AG10803 (cell line): ENCODE data around the gene EIF3D.
A peak's percentile ranks its signal among the peaks of the same experiment; 100 is the strongest.

Source experiments
- DNase-seq: peaks from one replicate; pipeline ENCODE4 v3.0.0; 2010; ENCODE audit warnings: low read depth
- H3K4me3 ChIP-seq: 2 replicates; pipeline ENCODE4 v1.5.1; 2011; ENCODE audit warnings: mild to moderate bottlenecking, low read length, control low read depth
- CTCF ChIP-seq: conservative IDR thresholded peaks from 2 replicates; pipeline ENCODE4 v1.5.1; 2011; ENCODE audit warnings: mild to moderate bottlenecking, low read length, control low read depth, inconsistent platforms

The EIF3D gene

DNA sequence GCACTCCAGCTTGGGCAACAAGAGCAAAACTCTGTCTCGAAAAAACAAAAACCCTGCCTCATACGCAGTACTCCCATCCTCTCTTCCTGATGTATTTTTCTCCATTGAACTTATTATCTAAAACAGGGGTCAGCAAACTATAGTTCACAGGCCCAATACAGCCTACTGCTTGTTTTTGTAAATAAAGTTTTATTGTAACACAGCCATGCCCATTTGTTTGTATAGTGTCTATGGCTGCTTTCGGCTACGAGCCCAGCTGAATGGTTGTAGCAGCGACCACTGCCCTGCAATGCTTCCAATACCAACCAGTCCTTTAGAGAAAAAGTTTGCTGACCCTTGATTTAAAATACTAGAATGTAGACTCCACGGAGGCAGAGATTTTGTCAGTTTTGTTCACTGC, 53.6 kb downstream of the EIF3D start:
- no peak overlapping the region for H3K4me3 ChIP-seq
- TF ChIP-seq CTCF: no peak
- DNase-seq: no peak

DNA sequence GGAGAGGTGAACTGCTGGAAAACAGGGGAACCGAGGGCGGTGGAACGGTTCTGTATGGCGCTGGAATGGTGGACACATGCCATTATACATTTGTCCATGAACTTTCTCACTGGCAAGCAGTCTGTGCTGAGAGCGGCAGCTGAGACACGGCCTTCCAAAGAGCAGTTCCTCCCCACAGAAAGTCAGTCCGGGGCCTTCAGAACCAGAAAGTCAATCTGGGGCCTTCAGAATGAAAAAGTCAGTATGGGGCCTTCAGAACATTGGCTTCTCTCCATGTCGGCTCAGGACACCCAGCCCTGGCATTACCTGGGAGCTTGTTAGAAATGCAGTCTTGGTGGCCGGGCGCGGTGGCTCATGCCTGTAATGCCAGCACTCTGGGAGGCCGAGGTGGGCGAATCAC, 56.3 kb downstream of the EIF3D start:
- no peak for DNase-seq
- no peak for TF ChIP-seq CTCF
- no peak overlapping the region for H3K4me3 ChIP-seq

- peak; percentile 80 for DNase-seq
- no peak overlapping the region for H3K4me3 ChIP-seq
- no peak for TF ChIP-seq CTCF
Measured at GRCh38 chr22:36471341-36471821, 57.6 kb downstream of the EIF3D start.

- no peak overlapping the region for H3K4me3 ChIP-seq
- peak; percentile 35 for DNase-seq
- no peak for TF ChIP-seq CTCF
Measured at GRCh38 chr22:36470994-36471331, 58.0 kb downstream of the EIF3D start.

GRCh38 chr22:36470162-36470993, 58.6 kb downstream of the EIF3D start:
- DNase-seq: peak; percentile 86
- peak; percentile 98 for TF ChIP-seq CTCF
- H3K4me3 ChIP-seq: no peak overlapping the region

DNA sequence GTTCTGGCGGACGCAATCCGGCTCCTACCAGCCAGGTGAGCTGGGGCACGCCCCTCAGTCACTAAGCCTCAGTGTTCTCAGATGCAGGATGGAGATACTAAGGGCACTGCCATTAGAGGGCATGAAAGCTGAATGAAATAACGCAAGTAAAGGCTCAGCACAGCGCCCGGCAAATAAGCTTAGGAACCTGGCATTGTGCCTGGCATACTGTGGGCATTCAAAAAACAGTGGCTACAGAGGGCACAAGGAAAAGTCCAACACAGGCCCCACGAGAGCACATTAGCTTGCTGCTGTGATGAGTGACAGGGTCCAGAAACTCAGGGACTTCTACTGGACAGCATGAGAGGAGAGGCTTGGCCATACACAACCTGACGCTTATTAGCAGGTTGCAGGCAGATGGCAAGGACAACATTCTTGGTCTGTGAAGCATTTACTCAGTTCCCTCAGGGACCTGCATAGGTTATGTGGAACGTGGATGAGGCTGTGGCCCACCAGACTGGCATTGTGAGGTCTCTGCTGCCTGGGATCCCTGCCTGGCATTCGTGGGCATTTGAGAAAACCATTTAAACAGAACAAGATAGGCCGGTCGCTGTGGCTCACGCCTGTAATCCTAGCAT, 59.8 kb downstream of the EIF3D start:
- no peak for TF ChIP-seq CTCF

DNA sequence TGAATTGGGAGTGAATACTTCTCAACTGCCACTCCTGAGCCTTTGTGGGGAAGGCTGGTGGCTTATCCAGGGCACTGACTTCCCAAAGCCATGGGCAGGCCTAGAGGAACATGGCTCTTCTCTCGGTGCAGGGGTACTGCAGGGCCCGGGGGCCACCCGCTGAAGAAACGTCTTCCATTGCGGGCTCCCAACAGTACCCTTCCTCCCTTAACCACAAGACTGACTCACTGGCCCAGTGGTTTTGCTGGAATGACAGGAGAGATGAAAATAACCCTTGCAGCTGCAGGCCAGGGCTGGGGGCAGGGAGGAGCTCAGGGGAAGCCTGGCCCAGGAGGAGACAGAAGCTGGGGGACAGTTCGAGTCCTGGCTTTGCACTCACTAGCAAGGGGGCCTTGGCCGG, 61.0 kb downstream of the EIF3D start:
- peak overlapping the region; percentile 16; the same call in 1 of the 2 replicates for H3K4me3 ChIP-seq
- no peak for TF ChIP-seq CTCF
- DNase-seq: peak; percentile 93

More for the DNA sequence above, 59.8 kb downstream of the EIF3D start:
- DNase-seq: peak; percentile 47
- H3K4me3 ChIP-seq: no peak overlapping the region
